Effector memory CD8-positive, alpha-beta T cell (primary cell): ENCODE measurements around the gene DYNC2H1.

Source experiments
- ATAC-seq: fragments of 150-1000 bp; cut with Tn5 transposase; replicated peaks from 2 replicates; pipeline ENCODE4 v1.10.0; 2021; ENCODE audit warnings: mild to moderate bottlenecking, moderate library complexity
- DNase-seq, 3 experiments: peaks; one replicate each; pipeline ENCODE4 v3.0.0; 2021
- H3K27ac Mint-ChIP-seq, 2 donors: one replicate each; pipeline ENCODE4 v1.8.0; 2022; ENCODE audit warnings: mild to moderate bottlenecking in 2 of 2, mixed read lengths in 2 of 2, moderate library complexity in 2 of 2
- H3K27me3 Mint-ChIP-seq, 2 donors: one replicate each; pipeline ENCODE4 v1.8.0; 2022; ENCODE audit warnings: mixed read lengths in 2 of 2
- H3K36me3 Mint-ChIP-seq: one replicate; pipeline ENCODE4 v1.8.0; 2022; ENCODE audit warnings: mild to moderate bottlenecking, moderate library complexity, mixed read lengths; ENCODE audit not compliant: insufficient read depth
- H3K4me1 Mint-ChIP-seq, 2 donors: one replicate each; pipeline ENCODE4 v1.8.0; 2022; ENCODE audit warnings: low read depth in 2 of 2, mixed read lengths in 2 of 2
- H3K4me3 Mint-ChIP-seq, 2 donors: one replicate each; pipeline ENCODE4 v1.8.0; 2022; ENCODE audit warnings: mild to moderate bottlenecking in 2 of 2, mixed read lengths in 2 of 2, moderate library complexity in 2 of 2
- H3K9me3 Mint-ChIP-seq, 2 donors: one replicate each; pipeline ENCODE4 v1.8.0; 2022; ENCODE audit warnings: mixed read lengths in 2 of 2
- total RNA-seq, 9 experiments: gene quantifications; one replicate each; lab custom pipeline; 2026; lab: John Stamatoyannopoulos, UW

The DYNC2H1 gene
- 5.7 to 57.8 (median 25.4) reads per million in 9 experiments for total RNA-seq

GRCh38 chr11:103108933-103109817, at the start of gene DYNC2H1:
Gene DYNC2H1, plus strand, starts transcription at chr11:103109426. Its CDS starts 149 bp downstream, at chr11:103109575.
- ATAC-seq (peak; percentile 94), DNase-seq (peak; percentile 80 to 87 (median 85))
- H3K27ac Mint-ChIP-seq = peak within 1 kb of the TSS; percentile 89 to 99
- peaks cover 8% of the 10 kb centered on the region in 2 donors for H3K27me3 Mint-ChIP-seq
- peak within 1 kb of the TSS; percentile 88 to 98 for H3K4me3 Mint-ChIP-seq
- H3K4me1 Mint-ChIP-seq = peaks cover 5 to 9% of the 10 kb centered on the region in 2 donors
- peaks cover 10% of the 10 kb centered on the region for H3K36me3 Mint-ChIP-seq
- no peaks in the 10 kb centered on the region for H3K9me3 Mint-ChIP-seq

- no peak for ATAC-seq
- Mint-ChIP-seq H3K27me3 (no peaks in the 10 kb centered on the region), H3K27ac (no peak overlapping the region), H3K4me3 (no peak overlapping the region), H3K9me3 (no peaks in the 10 kb centered on the region), H3K4me1 (peaks cover 0 to 4% of the 10 kb centered on the region in 2 donors), H3K36me3 (peaks cover 50% of the 10 kb centered on the region)
- DNase-seq = no peak
Observed at GRCh38 chr11:103061656-103062055, 47.6 kb upstream of the DYNC2H1 start.

GRCh38 chr11:103067118-103067517, 42.1 kb upstream of the DYNC2H1 start:
- DNase-seq (no peak), ATAC-seq (no peak)
- Mint-ChIP-seq H3K36me3 (peaks cover 38% of the 10 kb centered on the region), H3K4me3 (no peak overlapping the region), H3K9me3 (no peaks in the 10 kb centered on the region), H3K27me3 (no peaks in the 10 kb centered on the region), H3K4me1 (peaks cover 28 to 42% of the 10 kb centered on the region in 2 donors), H3K27ac (peak overlapping the region in 1 of 2 donors; percentile 25)

- H3K36me3 Mint-ChIP-seq = peaks cover 18% of the 10 kb centered on the region
- peak overlapping the region; percentile 65 to 83 for H3K4me3 Mint-ChIP-seq
- H3K27me3 Mint-ChIP-seq = no peaks in the 10 kb centered on the region
- ATAC-seq (peak; percentile 22), DNase-seq (no peak)
- H3K9me3 Mint-ChIP-seq = no peaks in the 10 kb centered on the region
- H3K4me1 Mint-ChIP-seq = peaks cover 28 to 42% of the 10 kb centered on the region in 2 donors
- peak overlapping the region; percentile 86 to 93 for H3K27ac Mint-ChIP-seq
Observed at GRCh38 chr11:103069367-103069766, 39.9 kb upstream of the DYNC2H1 start.

- Mint-ChIP-seq H3K4me3 (peak overlapping the region; percentile 65 to 83), H3K9me3 (no peaks in the 10 kb centered on the region), H3K27ac (peak overlapping the region; percentile 86 to 93), H3K27me3 (no peaks in the 10 kb centered on the region), H3K4me1 (peaks cover 28 to 42% of the 10 kb centered on the region in 2 donors), H3K36me3 (peaks cover 15% of the 10 kb centered on the region)
- ATAC-seq = peak; percentile 71
- DNase-seq = no peak
Observed at GRCh38 chr11:103070142-103070541, 39.1 kb upstream of the DYNC2H1 start.

GRCh38 chr11:103071008-103071407, 38.2 kb upstream of the DYNC2H1 start:
- Mint-ChIP-seq H3K27me3 (no peaks in the 10 kb centered on the region), H3K4me1 (peaks cover 28 to 42% of the 10 kb centered on the region in 2 donors), H3K27ac (peak overlapping the region; percentile 86 to 93), H3K9me3 (no peaks in the 10 kb centered on the region), H3K4me3 (peak overlapping the region; percentile 65 to 83), H3K36me3 (peaks cover 8% of the 10 kb centered on the region)
- no peak for DNase-seq
- no peak for ATAC-seq

GRCh38 chr11:103076361-103076760, 32.9 kb upstream of the DYNC2H1 start:
- DNase-seq (no peak), ATAC-seq (no peak)
- no peaks in the 10 kb centered on the region for H3K9me3 Mint-ChIP-seq
- H3K36me3 Mint-ChIP-seq = peaks cover 40% of the 10 kb centered on the region
- no peaks in the 10 kb centered on the region for H3K4me1 Mint-ChIP-seq
- no peak overlapping the region for H3K4me3 Mint-ChIP-seq
- H3K27me3 Mint-ChIP-seq = no peaks in the 10 kb centered on the region
- H3K27ac Mint-ChIP-seq = no peak overlapping the region

- Mint-ChIP-seq H3K4me3 (no peak overlapping the region), H3K9me3 (no peaks in the 10 kb centered on the region), H3K4me1 (no peaks in the 10 kb centered on the region), H3K36me3 (peaks cover 50% of the 10 kb centered on the region), H3K27ac (no peak overlapping the region), H3K27me3 (no peaks in the 10 kb centered on the region)
- no peak for ATAC-seq
- DNase-seq = no peak
Observed at GRCh38 chr11:103077554-103077953, 31.7 kb upstream of the DYNC2H1 start.

- H3K27me3 Mint-ChIP-seq = no peaks in the 10 kb centered on the region
- DNase-seq (no peak), ATAC-seq (no peak)
- no peak overlapping the region for H3K4me3 Mint-ChIP-seq
- H3K36me3 Mint-ChIP-seq = peaks cover 55% of the 10 kb centered on the region
- H3K4me1 Mint-ChIP-seq = no peaks in the 10 kb centered on the region
- no peaks in the 10 kb centered on the region for H3K9me3 Mint-ChIP-seq
- no peak overlapping the region for H3K27ac Mint-ChIP-seq
Observed at GRCh38 chr11:103078710-103079109, 30.5 kb upstream of the DYNC2H1 start.

GRCh38 chr11:103079833-103080232, 29.4 kb upstream of the DYNC2H1 start:
- Mint-ChIP-seq H3K4me3 (no peak overlapping the region), H3K4me1 (no peaks in the 10 kb centered on the region), H3K27me3 (no peaks in the 10 kb centered on the region), H3K27ac (no peak overlapping the region), H3K36me3 (peaks cover 64% of the 10 kb centered on the region), H3K9me3 (no peaks in the 10 kb centered on the region)
- ATAC-seq (no peak), DNase-seq (no peak)

GRCh38 chr11:103085758-103086365, 23.4 kb upstream of the DYNC2H1 start:
- DNase-seq (no peak), ATAC-seq (no peak)
- peaks cover 37% of the 10 kb centered on the region for H3K36me3 Mint-ChIP-seq
- no peak overlapping the region for H3K4me3 Mint-ChIP-seq
- H3K27ac Mint-ChIP-seq = no peak overlapping the region
- H3K27me3 Mint-ChIP-seq = no peaks in the 10 kb centered on the region
- peaks cover 10 to 26% of the 10 kb centered on the region in 2 donors for H3K4me1 Mint-ChIP-seq
- H3K9me3 Mint-ChIP-seq = no peaks in the 10 kb centered on the region

GRCh38 chr11:103086461-103086860, 22.8 kb upstream of the DYNC2H1 start:
- no peak overlapping the region for H3K27ac Mint-ChIP-seq
- H3K4me3 Mint-ChIP-seq = no peak overlapping the region
- DNase-seq (no peak), ATAC-seq (no peak)
- peaks cover 33% of the 10 kb centered on the region for H3K36me3 Mint-ChIP-seq
- H3K4me1 Mint-ChIP-seq = peaks cover 10 to 31% of the 10 kb centered on the region in 2 donors
- no peaks in the 10 kb centered on the region for H3K27me3 Mint-ChIP-seq
- H3K9me3 Mint-ChIP-seq = no peaks in the 10 kb centered on the region

GRCh38 chr11:103091064-103091800, 18.0 kb upstream of the DYNC2H1 start:
- Mint-ChIP-seq H3K9me3 (peaks cover 0 to 8% of the 10 kb centered on the region in 2 donors), H3K4me3 (peak overlapping the region; percentile 78 to 89), H3K36me3 (peaks cover 21% of the 10 kb centered on the region), H3K27ac (peak overlapping the region; percentile 96), H3K4me1 (peaks cover 14 to 28% of the 10 kb centered on the region in 2 donors), H3K27me3 (peaks cover 20 to 35% of the 10 kb centered on the region in 2 donors)
- DNase-seq (peak; percentile 8 to 31 (median 17)), ATAC-seq (peak; percentile 46)
